CD4-positive, alpha-beta T cell treated with Interleukin-1 beta for 1 hour (primary cell): ENCODE data around the gene WDR11.

Experiments
- DNase-seq, 2 donors: peaks; one replicate each; pipeline ENCODE4 v3.0.0-alpha.2; 2020 to 2022

Gene WDR11, protein sequence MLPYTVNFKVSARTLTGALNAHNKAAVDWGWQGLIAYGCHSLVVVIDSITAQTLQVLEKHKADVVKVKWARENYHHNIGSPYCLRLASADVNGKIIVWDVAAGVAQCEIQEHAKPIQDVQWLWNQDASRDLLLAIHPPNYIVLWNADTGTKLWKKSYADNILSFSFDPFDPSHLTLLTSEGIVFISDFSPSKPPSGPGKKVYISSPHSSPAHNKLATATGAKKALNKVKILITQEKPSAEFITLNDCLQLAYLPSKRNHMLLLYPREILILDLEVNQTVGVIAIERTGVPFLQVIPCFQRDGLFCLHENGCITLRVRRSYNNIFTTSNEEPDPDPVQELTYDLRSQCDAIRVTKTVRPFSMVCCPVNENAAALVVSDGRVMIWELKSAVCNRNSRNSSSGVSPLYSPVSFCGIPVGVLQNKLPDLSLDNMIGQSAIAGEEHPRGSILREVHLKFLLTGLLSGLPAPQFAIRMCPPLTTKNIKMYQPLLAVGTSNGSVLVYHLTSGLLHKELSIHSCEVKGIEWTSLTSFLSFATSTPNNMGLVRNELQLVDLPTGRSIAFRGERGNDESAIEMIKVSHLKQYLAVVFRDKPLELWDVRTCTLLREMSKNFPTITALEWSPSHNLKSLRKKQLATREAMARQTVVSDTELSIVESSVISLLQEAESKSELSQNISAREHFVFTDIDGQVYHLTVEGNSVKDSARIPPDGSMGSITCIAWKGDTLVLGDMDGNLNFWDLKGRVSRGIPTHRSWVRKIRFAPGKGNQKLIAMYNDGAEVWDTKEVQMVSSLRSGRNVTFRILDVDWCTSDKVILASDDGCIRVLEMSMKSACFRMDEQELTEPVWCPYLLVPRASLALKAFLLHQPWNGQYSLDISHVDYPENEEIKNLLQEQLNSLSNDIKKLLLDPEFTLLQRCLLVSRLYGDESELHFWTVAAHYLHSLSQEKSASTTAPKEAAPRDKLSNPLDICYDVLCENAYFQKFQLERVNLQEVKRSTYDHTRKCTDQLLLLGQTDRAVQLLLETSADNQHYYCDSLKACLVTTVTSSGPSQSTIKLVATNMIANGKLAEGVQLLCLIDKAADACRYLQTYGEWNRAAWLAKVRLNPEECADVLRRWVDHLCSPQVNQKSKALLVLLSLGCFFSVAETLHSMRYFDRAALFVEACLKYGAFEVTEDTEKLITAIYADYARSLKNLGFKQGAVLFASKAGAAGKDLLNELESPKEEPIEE

DNA sequence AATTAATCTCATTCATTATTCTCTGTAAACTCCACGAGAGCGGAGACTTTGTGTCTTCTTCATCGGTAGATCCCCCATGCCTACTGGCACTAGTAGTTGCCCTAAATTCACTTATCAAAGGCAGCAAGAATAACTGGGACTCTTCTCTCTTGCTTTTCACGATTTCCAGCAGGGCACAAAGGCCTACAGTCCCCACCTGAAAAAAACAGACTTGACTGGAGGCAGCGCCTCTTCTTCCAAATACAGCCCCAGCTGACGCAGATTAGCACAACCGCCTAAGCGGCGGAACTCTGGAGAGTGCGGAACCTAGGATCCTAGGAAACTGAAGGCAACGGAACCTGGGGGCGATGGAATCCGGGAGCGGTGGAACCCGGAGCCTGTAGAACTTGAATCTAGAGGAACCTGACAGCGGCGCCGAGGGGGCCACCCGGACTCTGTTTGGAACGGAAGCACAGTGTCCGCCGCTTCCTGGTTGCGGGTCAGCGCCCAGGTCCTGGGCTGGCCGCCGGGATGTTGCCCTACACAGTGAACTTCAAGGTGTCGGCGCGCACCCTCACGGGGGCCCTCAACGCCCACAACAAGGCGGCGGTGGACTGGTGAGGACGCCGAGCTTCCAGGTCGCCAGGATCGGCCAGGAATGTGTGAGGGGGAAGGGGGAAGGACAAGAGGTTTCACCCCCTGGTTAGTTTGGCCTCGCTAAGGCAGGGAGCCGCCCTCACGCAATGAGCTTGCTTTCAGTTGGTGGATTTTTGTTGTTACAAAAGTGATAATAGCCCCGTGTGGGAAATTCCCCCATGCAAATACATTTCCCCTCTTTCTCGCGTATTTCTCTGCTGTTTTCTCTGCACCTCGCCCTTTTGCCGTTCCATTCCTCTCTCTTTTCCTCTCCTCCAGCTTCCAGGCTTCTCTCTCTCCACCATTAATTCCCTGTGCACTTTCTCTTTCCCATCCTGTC lies at the start of gene WDR11:
WDR11 (plus strand) TSS at position 452 of the 955 bp plus-strand sequence; CDS start at position 511, 59 bp downstream.
- DNase-seq: peak; percentile 67 to 73

DNA sequence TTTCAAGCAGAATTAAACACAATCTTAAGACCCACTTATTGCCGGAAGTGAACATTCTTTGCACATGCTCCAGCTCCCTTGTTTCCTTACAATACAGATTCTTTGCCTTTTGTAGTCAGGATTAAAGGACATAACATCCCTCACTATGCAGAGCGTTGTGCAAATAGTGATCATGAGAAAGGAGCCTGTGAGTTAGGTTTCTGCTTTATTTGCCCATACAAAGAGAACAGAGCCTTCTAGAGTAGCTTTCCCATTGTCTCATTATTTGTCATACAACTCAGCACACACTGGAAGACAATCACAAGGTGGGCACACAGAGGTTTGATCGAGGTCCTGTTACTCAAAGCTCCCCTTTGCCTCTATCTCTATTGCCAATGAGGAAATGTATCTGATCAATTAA lies 48.2 kb upstream of the WDR11 start:
- no peak for DNase-seq

DNA sequence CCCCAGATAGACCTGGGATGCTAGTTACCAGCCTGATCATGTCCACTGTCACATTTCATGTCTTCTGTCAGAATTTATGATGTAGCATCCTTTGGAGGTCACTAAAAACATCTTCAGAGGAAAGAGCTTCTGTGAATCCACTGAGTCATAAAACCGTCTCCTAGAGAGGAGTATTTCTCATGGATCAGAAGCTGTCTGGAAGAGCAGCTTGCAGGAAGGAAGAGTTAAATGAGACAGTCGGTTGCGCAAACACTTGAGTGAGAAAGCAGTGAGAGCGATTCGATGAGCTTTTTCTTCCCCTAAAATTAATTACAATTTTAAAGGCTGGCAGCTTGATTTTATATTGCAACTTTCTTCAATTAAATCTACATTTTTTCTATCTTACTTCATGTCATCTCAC lies 47.2 kb upstream of the WDR11 start:
- no peak for DNase-seq

DNA sequence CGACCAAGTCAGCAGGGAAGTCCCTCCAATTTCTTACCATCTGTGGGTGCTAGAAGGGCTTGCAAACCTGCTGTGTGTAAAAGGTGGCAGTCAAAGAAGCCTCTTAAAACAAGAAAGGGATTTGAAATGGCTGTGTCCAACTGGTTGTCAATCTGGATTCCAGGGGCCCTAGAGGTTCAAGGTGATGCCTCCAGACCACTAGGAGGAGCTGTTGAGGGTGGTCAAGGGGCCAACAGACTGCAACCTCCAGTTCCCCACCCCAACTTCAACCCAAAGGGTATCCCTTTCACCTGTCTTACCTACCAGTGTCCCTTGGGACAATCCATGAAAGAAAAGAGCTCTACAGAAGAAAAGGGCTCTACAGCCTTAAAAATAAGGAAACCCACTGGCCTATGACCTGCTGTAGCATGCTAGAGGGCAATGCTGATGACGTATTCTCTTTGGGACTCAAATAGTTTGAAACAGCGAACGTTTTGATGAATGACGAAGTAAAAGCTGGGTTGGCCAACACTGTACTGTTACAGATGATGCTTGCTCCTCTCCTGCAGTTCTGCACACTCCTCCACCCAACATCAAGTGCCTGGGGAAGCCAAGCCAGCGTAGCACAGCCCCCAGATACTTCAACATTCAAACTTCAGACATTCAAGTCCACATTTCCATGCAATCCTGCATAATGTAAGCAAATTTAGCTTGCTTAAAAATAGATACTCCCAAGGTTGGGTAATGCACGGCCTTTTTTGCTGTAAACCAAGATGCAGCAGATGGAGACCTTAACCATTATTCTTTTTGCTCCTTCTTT lies 45.9 kb upstream of the WDR11 start:
- DNase-seq: no peak

DNA sequence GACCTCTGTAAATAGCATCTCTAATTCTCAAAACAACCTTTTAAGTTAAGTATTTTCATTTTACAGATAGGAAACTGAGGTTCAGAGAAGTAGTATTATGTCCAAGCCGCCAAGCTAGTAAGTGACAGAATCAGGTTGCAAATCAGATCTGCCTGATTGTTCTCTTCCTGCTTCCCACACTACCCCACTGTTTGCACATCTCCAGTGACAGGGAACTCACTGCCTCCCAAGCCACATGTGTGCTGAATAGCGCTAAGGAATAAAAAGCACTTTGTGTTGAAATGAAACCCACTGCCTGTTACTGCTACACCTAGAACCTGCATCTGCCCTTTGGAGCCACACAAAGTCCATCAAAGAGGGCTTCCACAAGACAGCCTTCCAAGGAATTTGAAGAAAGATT lies 45.1 kb upstream of the WDR11 start:
- DNase-seq: no peak

DNA sequence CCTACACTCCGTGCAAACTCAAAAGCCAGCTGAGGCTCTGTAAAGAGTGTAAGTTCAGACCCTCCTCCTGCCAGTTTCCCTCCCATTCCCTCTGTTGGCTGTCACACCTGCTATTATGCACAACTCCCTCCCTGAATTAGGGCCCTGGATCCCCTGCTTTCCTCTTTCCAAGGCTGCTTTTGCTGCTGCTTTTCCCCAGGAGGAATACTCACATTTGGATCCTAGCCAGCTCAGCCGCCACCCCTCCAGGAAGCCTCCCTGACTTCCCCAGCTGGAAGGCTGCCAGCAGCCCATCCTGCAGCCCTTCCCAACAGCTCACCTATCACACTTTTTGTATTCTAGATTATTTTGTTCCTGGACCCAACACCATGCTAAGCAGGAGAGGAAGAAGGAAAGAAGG lies 40.9 kb upstream of the WDR11 start:
- DNase-seq: no peak

DNA sequence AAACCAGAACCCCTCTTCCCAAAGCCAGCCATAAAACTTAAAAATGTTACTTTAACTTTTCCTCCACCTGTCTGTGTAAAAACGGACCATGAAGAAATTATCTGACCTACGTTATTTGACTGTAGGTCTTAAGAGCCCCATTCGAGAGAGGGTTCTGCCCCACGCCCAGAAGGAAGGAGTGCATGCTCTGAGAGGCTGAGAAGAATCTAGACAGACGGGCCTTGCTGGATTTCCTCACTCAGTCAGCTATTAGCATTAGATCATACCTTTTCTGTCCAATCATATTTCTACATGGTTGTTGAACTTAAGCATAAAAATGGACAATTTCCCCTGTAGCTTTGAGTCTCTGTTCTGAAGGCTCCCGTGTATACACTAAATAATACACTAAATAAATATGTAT lies 38.1 kb upstream of the WDR11 start:
- DNase-seq: no peak

DNA sequence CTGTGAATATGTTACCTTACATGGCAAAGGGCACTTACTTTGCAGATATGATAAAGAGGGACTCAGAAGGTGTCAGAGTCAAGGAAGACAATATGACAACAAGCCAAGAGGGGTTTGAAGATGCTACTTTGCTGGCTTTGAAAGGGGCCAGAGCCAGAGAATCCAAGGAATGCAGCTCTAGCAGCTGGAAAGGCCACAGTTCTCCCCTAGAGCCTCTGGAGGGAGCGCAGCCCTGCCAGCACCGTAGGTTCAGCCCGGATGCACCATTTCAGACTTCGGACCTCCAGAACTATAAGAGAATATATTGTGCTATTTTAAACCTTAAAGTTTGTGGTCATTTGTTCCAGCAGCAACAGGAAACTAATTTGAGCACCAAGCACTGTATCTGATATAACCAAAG lies 32.9 kb upstream of the WDR11 start:
- no peak for DNase-seq

DNA sequence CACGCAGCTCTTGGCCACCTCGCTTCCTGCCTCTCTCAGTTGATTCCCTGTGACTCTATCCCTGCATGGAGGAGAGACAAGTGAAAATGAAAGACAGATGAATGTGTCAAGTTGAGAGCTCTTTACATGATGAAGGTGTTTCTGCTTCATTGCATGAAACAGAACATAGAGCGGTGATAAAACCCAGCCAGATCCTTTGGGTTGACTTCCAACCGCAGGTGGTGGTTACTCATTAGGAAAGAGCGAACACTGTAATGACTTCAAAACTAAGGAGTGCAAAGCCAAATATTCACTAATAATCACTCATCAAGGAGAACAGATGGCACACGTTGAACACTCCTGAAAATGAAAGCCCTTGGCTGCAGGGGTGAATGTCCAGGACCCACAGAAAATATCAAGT lies 31.8 kb upstream of the WDR11 start:
- no peak for DNase-seq

DNA sequence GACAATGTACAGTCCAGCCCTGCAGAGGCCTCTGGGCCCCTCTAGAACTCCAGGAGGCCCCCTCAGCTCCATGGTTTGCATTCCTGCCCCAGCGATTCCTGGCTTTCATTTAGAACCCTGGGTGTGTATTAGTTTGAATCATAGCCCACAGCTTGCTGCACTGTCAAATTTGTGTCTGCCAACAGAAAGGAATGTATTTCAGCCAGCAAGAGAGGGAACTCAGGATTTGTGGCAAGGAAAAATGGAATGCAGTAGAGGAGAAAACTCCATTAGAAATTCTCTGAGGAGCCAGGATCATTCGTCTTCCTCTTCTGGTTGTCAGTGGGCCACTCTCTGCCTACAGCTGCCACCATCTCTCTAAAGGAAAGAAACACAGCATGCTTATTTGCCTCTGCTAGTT lies 27.9 kb upstream of the WDR11 start:
- DNase-seq: no peak

DNA sequence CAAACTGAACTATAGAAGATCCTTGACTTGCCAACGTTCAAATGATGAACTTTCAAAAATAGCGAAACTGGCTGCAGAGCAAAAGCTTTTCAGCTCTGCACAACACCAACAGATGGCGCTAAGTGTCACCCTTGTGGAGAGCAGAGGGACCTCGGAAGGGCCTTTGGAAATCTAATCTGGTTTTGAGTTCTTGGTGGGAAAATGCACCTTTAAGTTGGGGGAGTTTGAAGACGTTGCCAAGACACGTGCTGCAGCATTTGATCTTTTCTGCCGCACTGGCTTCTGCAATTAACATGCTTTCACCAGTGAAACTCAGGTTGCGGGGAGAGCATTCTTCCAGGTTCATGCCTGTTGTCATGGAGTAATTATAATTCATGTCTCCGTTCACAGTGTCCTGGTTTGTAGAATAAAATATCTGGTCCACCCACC lies 26.3 kb upstream of the WDR11 start:
- DNase-seq: peak in 1 of 2 donors; percentile 14

DNA sequence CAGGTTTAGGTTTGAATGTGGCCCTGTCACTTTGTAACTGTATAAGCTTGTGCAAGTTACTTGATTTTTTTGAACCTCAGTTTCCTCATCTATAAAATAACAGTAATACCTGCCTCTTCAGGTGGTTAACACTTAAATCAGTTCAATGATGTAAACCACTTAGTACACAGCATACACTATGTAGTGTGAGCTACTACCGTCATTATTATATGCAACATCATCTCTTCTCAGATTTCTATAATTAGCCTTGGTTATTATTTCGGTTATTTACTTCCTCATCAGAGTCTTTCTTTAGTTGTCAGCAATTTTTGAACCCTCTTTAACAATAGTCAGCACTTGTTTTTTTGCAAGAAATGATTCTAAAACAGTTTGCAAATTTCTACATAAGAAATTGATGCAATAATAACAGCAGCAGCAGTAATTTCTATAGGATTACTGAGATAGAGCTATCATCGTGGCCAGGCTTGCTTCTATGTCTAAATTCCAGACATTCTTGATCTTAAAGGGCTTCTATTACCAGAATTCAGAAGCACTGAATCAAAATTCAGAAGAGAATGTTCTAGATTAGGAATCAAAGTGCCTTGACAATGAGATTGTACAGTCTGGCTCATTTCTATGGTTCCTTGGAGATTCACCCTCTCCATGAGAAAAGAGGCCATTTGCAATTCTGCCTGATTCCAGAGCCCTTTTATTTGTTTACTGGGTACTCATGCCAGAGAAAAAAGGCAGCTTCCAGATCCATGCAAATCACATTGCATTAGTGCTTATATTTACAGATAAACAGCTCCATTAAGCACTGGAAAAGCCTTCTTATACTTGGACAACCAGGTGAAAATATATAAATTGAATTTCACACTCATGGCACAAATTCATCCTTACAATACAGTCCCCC lies 25.0 kb upstream of the WDR11 start:
- DNase-seq: no peak

DNA sequence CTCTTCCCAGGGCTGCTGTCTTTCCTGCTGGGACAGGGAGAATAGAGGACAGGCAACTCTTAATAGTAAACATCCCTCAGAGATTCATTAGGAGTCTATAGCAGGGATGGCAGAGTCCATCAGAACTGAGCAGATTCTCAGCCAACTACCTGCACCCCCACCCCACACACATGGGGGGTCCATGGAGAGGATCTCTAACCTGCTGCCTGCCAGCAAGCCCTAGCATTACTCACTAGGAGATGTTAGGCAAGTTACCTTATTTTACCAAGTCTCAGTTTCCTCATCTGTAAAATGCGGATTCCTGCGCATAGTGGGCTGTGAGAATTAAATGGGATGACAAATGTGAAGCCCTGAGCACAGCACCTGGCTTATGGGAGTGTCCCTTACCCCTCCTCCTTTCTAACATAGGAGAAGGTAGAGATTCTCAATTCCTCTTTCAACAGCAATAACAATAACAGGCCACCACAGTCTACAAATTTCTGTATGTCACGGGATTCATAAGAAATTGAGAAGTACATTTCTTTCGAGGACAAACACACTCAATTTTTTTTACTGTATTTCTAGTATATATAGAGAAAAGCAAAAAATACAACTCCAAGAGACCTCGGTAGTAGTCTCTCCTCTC lies 23.8 kb upstream of the WDR11 start:
- no peak for DNase-seq

DNA sequence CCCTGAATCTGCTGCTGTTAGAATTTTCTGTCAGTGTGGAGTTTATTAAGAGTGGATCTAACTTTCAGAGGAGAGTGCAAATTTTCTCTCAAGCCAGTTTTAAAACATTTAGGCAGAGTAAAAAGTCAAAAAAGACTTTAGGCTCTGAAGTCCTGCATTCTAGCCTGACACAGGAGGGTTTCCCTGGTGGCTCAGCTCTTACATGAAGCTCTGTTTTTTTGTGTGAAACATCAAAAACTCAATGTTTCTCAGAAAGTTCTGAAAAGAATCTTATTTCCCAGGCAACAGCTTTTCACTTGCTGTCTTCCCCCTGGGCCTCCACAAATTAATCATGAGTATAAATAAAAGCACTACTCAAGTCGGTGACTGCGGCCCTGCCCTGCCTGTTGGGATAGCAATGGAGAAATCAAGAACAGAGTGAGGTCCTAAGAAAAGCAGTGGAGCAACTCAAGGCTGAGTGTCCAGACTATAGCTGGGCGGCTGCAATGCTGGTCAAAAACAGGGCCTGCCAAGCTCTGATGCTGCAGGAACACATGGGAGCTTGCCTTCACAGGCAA lies 22.3 kb upstream of the WDR11 start:
- DNase-seq: no peak

DNA sequence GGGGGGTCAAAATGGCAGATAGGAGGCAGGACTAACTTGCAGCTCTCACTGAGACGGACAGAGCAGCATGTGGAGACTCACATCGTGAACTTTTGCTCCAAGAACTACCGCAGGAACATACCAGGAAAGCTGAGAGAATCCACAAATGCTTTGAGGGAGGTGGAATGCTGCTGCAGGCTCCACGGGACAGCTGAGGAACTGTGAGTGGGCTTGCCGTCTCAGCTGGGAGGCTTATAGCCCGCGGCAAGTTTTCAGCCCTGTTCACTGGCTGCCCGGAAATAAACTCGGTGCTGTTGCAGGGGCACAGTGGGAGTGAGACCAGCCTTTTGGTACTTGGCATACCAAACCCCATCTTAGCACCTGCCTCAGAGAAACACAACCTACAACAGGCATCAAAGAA lies 19.1 kb upstream of the WDR11 start:
- no peak for DNase-seq

DNA sequence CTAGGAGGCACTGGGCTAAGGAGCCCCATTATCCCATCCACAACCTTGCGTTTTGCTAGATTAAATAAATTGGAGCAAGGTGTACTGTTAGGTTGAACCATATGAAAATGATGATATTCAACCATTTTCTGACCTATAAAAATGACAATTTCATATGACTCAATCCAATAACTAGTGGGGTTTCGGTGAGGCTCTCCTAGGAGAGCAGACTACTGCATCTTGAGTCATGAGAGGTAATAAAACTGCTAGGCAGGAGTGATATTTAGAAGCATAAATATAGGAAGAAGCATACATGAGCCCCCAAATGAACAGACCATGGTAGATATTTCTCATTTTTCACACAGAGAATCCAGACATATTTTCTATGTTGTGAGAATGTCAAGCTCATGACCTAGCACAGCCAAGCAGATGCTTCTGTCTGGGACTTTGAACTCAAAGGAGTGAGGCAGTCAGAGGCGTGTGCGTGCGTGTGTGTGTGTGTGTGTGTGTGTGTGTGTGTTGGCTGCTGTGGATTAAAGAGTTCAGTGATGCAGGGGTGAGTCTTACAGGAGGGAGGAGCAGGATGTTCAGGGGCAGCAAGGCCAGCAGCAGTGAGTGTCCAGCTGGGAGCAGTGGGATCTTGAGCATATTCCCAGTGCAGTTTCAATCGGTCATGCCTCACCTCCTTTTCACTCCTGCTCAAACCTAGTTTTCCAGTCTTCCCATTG lies 17.8 kb upstream of the WDR11 start:
- DNase-seq: no peak

DNA sequence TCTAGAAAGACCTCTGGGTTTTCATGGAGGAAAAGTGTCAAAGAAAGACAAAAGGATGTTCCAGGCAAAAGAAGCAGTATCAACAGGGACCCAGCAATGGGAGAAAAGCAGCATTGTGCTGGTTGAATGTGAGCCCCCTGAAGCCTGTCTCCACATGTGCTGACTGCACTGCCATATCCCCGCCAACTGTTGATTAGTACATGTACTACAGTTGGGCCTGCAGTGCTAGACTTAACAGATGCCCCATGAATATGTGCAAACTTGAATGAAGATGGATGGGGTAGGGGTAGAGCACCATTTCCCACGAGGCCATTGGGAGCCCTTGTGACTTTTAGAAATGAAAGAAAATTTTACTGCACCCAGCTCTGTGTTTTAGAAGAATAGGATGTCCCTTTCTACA lies 15.6 kb upstream of the WDR11 start:
- DNase-seq: no peak

DNA sequence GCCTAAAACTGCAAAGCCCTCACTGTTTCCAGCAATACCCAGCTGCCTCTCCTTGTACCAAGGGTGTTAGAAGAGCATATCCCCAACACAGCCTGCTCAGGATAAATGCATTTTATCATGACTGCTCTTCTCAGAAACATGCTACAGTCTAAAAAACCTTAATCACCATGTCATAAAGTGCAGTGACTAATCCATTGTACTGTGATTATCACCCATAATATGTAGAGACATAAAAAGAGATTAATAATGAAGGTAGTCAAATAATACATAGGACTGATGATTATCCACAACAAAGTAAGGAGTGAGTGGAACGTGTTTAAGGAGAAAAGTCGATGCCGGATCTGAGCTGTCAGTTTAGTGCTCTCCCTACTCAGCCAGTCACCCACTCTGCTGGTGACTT lies 12.2 kb upstream of the WDR11 start:
- DNase-seq: no peak
